ENCODE data around the gene SLC39A3. TPM values are rescaled to one million over a fixed set of nuclear protein-coding genes. Genes with fewer than 3 reads are reported as not detected.

Gene SLC39A3
- total RNA-seq, 1 experiment from 2014 or later = 87.4 TPM

DNA sequence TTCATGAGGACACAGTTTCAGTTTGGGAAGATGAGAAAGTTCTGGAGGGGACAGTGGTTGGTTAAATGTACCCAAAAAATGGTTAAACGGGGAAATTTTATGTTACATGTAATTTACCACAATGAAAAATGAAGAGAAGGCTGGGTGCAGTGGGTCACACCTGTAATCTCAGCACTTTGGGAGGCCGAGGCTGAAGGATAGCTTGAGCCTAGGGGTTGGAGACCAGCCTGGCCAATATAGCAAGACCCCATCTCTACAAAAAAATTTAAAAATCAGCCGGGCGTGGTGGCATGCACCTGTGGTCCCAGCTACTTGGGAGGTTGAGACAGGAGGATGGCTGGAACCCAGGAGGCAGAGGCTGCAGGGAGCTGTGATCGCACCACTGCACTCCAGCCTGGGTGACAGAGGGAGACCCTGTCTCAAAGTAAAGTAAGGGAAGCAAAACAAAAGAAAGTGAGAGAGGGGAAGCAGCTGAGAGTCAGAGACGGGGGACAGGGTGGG, 54.6 kb downstream of the SLC39A3 start:
- CTCF ChIA-PET = no interaction called here
- no peak overlapping the region for H2AFZ ChIP-seq (ENCODE audit: low read length)
- H3K4me1 ChIP-seq (ENCODE audit: insufficient read depth, low read length) = no peaks in the 10 kb centered on the region
- H3K36me3 ChIP-seq (ENCODE audit: low read depth, low read length) = no peaks in the 10 kb centered on the region
- H3K9me3 ChIP-seq (ENCODE audit: low read length) = no peaks in the 10 kb centered on the region
- POLR2A ChIA-PET (ENCODE audit: unreplicated experiment) = no interaction called here
- no TSS peak for BruUV-seq (replicated peaks)
- H3K9ac ChIP-seq (ENCODE audit: low read length) = no peak overlapping the region
- no peak overlapping the region for H3K27ac ChIP-seq (ENCODE audit: low read length)
- no peaks in the 10 kb centered on the region for H3K9me2 ChIP-seq (replicated peaks; ENCODE audit: low read length)
- no peak for TF ChIP-seq EZH2phosphoT487 (IDR thresholded peaks at IDR 0.05; ENCODE audit: borderline replicate concordance, low read length)
- no peak for TF ChIP-seq EZH2 (IDR thresholded peaks at IDR 0.05; ENCODE audit: low read length, unreplicated experiment)
- no peak for TF ChIP-seq CTCF (conservative IDR thresholded peaks at IDR 0.05; ENCODE audit: low read depth, low read length)
- no peaks in the 10 kb centered on the region for H3K27me3 ChIP-seq (ENCODE audit: low read length)
- ATAC-seq (no peak), DNase-seq (no peak)
- no peaks in the 10 kb centered on the region for H4K20me1 ChIP-seq (ENCODE audit: low read length)
- no peak overlapping the region for H3K4me3 ChIP-seq (ENCODE audit: low read length)
- no peak overlapping the region for H3K4me2 ChIP-seq (ENCODE audit: low read length)
- intact Hi-C loops (cut with micrococcal nuclease) = no loop called here
- no peaks in the 10 kb centered on the region for H3K79me2 ChIP-seq (ENCODE audit: low read length)
- no peaks in the 10 kb centered on the region for H3F3A ChIP-seq (ENCODE audit: low read length, unreplicated experiment)

DNA sequence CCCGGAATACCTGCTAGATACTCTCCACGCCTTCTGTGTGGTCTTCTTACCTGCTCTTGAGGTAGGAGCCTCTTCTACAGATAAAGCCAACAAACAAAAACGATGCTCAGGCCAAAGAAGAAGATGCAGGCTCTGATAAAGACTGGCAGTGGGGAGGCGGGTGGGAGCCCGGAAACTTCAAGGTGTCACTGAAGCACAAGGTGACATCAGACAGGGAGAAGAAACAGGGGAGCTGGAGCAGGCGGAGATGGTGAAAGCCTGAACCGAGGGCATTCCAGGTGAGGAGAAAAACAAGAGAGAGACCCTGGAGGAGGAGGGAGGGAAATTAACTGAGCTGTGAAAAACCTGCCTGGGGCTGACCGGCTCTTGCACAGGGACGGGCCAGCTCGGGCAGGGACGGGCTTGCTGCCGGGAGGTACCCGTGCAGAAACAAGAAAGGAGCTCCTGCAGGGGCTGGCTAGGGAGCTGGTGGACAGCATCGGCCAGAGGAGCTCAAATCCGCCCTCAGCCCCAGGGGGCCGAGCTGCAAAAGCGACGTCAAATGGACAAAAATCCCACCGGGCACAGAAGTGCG, 56.3 kb downstream of the SLC39A3 start:
- intact Hi-C loops (cut with micrococcal nuclease) = no loop called here

More for the DNA sequence above, 56.3 kb downstream of the SLC39A3 start:
- ATAC-seq = no peak
- Histone ChIP-seq H3K27ac (ENCODE audit: low read length) (no peak overlapping the region), H4K20me1 (ENCODE audit: low read length) (no peaks in the 10 kb centered on the region), H3K9me3 (ENCODE audit: low read length) (no peaks in the 10 kb centered on the region), H3K79me2 (ENCODE audit: low read length) (no peaks in the 10 kb centered on the region), H3K9me2 (replicated peaks; ENCODE audit: low read length) (no peaks in the 10 kb centered on the region), H3K4me1 (ENCODE audit: insufficient read depth, low read length) (no peaks in the 10 kb centered on the region), H3F3A (ENCODE audit: low read length, unreplicated experiment) (no peaks in the 10 kb centered on the region), H2AFZ (ENCODE audit: low read length) (no peak overlapping the region), H3K27me3 (ENCODE audit: low read length) (no peaks in the 10 kb centered on the region), H3K4me3 (ENCODE audit: low read length) (no peak overlapping the region), H3K36me3 (ENCODE audit: low read depth, low read length) (no peaks in the 10 kb centered on the region), H3K9ac (ENCODE audit: low read length) (no peak overlapping the region), H3K4me2 (ENCODE audit: low read length) (no peak overlapping the region)
- POLR2A ChIA-PET (ENCODE audit: unreplicated experiment) = no interaction called here
- DNase-seq = no peak
- CTCF ChIA-PET = no interaction called here
- no TSS peak for BruUV-seq (replicated peaks)
- TF ChIP-seq EZH2phosphoT487 (IDR thresholded peaks at IDR 0.05; ENCODE audit: borderline replicate concordance, low read length) (no peak), EZH2 (IDR thresholded peaks at IDR 0.05; ENCODE audit: low read length, unreplicated experiment) (no peak), CTCF (conservative IDR thresholded peaks at IDR 0.05; ENCODE audit: low read depth, low read length) (no peak)

Other genes with a start within 250 kb of the SLC39A3 start
- gene GNG7, start 37.3 kb downstream of the SLC39A3 start, total RNA-seq (2014; rRNA removed) = 1.1 and 1.2 TPM in 2 replicates
- gene DIRAS1, start 18.6 kb downstream of the SLC39A3 start, total RNA-seq (2014; rRNA removed) = 1.7 and 2.0 TPM in 2 replicates
- gene SGTA, start 43.3 kb upstream of the SLC39A3 start, total RNA-seq (2014; rRNA removed) = 78.6 and 89.6 TPM in 2 replicates
- 221 and 270 TPM in 2 replicates for gene THOP1, start 45.5 kb upstream of the SLC39A3 start, total RNA-seq (2014; rRNA removed)
- gene ZNF554, start 79.9 kb upstream of the SLC39A3 start, total RNA-seq (2014; rRNA removed) = 1.6 and 2.3 TPM in 2 replicates
- gene ZNF555, start 101.5 kb upstream of the SLC39A3 start, total RNA-seq (2014; rRNA removed) = 0.75 and 0.84 TPM in 2 replicates
- 0.04 TPM in 1 of 2 replicates, not detected in the other for gene ZNF556, start 127.3 kb upstream of the SLC39A3 start, total RNA-seq (2014; rRNA removed)
- 1.6 and 3.3 TPM in 2 replicates for gene ZNF57, start 160.9 kb upstream of the SLC39A3 start, total RNA-seq (2014; rRNA removed)
- 2.1 and 5.1 TPM in 2 replicates for gene ZNF77, start 205.0 kb upstream of the SLC39A3 start, total RNA-seq (2014; rRNA removed)
- 1.9 and 4.1 TPM in 2 replicates for gene TLE6, start 237.5 kb upstream of the SLC39A3 start, total RNA-seq (2014; rRNA removed)